GM03348 (cell line): Measurements from ENCODE around the gene LLGL2.
"Not testable (repeated sequence)": the region's sequence is repeated elsewhere in the genome, so short reads cannot be mapped to it uniquely, and the experiment has no call there.

Experiments
- DNase-seq: peaks from one replicate; pipeline ENCODE4 v3.0.0; 2012; ENCODE audit warnings: low spot score

Gene LLGL2

DNA sequence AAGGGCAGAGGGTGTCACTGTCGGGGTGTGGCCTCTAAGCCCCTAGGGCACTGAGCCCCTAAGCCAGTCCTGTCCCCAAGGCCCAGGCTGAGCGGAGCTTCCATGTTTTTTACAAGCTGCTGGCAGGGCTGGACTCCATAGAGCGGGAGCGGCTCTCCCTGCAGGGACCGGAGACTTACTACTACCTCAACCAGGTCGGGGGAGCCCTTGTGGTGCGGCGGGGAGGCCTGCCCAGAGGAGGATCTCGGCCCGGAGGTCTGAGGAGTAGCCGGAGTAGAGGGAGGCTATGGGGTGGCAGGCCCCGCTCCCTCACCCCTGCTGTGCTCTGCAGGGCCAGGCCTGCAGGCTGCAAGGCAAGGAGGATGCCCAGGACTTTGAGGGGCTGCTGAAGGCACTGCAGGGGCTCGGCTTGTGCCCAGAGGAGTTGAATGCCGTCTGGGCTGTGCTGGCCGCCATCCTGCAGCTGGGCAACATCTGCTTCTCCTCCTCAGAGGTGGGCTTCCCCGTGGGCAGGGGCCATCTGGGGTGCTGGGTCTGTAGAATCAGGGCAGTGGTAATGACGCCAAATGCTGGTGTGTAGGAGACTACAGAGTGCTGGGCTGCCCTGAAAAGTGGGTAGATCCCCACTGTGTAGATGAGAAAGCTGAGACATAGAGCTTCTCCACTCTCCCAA, 67.0 kb downstream of the LLGL2 start:
- DNase-seq = no peak

GRCh38 chr17:75593430-75593829, 67.9 kb downstream of the LLGL2 start:
- not testable (repeated sequence) for DNase-seq

DNA sequence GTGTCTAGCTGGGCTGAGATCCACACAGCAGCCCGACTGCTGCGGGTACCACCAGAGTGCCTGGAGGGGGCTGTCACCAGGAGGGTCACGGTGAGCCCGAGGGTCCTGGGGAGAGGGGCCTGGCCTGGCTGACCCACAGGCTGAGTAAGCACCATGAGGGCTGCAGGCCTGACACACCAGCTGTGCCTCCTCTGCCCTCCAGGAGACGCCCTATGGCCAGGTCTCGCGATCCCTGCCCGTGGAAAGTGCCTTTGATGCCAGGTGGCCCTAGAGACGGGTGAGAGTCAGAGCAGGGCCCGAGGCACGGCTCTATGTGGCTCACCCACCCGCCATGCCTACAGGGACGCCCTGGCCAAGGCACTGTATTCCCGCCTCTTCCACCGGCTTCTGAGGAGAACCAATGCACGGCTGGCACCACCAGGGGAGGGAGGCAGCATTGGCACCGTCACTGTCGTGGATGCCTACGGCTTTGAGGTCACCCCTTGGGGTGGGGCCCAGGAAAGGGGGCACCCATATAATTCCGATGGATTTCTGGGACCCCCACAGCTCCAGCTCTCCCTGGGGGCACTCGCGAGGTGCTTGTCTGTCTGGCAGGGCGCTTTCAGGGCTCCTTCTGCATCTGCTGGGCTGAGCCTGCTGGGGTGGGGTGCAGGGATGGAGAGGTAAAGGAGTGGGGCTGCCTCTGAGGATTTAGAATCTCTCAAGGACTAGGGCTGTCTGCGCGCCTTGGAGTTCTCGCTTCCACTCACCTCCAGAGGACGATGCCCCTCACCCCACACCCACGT, 69.2 kb downstream of the LLGL2 start:
- no peak for DNase-seq

- no peak for DNase-seq
These were observed 69.9 kb downstream of the LLGL2 start for GRCh38 chr17:75595284-75595919.

DNA sequence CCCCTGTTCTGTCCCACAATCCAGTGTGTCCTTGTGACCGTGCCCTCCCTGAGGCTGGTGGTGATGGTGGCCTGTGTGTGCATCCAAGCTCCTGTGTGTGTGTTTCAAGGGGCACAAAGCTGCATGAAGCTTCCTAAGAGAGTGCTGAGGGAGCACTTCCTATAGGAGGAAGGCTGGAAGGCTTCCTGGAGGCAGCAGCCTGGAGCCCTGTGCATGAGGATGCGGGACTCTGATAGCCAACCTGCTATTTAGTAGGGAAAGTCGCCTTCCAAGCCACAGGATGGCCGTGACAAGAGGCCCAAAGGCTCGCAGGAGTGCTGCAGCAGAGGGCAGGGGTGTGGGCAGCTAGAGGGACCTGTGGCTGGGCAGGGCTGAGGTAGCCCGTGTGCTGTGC, 70.4 kb downstream of the LLGL2 start:
- DNase-seq = no peak

GRCh38 chr17:75596320-75597087, 71.0 kb downstream of the LLGL2 start:
- no peak for DNase-seq

DNA sequence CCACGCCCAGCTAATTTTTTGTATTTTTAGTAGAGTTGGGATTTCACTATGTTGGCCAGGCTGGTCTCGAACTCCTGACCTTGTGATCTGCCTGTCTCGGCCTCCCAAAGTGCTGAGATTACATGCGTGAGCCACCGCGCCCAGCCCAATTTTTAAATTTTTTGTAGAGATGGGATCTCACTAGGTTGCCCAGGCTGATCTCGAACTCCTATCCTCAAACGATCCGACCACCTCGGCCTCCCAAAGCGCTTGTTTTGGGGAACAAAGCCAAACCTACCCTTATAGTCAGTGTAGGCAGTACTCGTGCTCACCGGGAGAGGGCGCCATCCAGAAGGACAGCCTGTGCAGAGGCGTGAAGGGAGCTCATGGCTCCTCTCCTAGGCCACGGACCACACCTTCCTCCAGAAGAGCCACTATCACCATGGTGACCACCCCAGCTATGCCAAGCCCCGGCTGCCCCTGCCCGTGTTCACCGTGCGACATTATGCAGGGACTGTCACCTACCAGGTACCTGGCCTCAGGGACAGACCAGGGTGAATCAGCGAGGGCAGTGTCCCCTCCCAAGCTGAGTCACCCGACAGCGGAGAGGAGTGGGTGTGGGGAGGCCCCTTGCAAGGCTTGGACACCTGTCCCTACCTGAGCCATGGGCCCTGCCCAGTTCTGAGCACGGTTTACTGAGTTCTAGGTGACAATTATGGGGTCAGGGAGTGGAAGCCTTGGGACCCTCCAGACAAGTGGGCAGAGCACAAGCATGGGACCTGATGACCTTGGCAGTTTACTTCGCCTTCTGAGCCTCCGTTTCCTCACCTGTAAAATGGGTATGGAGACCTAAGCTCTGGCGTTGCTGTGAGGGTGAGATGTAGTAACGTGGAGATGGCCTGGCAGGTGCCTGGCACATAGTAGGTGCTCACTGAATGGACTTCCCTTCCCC, 75.8 kb downstream of the LLGL2 start:
- peak; percentile 65 for DNase-seq

DNA sequence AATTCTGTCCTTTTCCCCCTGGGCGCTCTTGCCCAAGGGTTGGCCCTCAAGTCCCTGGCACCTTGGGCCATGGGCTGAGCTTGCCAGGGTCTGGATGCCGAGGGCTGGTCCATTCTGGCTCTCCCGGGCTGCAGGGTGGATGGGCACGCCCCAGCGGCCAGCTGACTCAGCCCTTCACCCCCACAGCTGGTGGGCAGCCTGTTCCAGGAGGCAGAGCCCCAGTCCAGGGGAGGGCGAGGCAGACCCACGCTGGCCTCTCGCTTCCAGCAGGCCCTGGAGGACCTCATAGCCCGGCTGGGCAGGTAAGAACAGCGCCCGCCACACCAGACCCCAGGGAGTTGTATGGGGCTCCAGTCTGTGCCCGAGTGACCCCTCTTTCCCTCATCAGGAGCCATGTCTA, 77.1 kb downstream of the LLGL2 start:
- DNase-seq = no peak

GRCh38 chr17:75603123-75603522, 77.6 kb downstream of the LLGL2 start:
- no peak for DNase-seq

DNA sequence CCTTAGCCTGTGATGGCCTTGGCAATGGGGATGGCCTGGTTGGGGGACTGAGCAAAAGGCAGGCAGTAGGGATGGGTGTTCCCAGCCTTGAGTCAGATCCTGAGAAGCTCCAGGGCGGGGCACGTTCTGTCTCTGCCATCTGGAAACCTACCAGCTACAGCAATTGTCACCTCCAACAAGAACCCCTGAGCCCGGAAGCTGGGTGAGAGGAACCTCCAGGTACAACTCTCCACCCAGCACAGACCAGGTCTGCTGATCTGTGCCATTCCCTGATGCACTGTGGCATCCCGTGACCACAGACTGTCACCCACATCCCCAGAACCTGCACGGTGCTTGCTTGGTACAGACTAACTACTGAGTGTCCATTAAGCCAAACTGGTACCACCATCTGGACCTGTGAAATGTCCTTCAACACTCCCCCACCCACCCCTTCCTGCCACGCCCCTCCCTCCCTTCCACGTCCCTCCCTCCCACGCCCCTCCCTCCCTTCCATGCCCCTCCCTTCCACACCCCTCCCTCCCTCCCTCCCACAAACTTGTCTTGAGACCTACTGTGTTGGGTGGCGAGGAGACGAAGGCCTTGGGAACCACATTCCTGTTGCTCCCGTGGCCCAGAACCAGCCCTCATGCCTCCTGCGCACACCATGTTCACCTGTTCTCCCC, 78.7 kb downstream of the LLGL2 start:
- peak; percentile 61 for DNase-seq

DNA sequence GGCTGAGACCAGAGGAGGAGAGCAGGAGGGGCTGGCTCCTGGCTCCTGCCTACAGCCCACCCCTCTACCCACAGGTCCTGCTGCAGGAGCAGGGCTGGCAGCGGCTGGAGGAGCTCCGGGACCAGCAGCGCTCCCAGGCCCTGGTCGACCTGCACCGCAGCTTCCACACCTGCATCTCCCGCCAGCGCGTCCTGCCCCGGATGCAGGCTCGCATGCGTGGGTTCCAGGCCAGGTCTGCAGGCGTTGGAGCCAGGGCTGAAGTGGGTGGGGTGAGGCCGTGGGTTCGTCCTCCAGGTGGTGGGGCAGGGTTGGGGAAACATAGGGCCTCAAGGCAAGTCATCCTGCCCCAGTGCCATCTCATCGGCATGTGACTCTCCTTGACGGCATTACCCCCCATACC, 80.3 kb downstream of the LLGL2 start:
- DNase-seq = no peak

DNA sequence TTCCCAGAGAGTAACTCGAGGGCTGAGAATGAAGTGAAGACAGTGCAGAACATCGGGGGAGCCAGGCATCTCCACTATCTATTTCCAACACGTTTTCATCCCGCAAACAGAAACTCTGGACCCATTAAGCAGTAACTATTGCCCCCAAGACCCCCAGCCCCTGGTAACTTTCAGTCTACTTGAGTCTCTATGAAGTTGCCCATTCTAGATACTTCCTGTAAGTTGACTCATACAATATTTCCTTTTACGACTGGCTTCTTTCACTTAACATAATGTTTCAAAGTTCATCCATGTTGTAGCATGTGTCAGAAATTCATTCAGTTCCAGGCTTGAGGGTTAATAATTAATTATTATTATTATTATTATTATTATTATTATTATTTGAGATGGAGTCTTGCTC, 81.6 kb downstream of the LLGL2 start:
- no peak for DNase-seq

DNA sequence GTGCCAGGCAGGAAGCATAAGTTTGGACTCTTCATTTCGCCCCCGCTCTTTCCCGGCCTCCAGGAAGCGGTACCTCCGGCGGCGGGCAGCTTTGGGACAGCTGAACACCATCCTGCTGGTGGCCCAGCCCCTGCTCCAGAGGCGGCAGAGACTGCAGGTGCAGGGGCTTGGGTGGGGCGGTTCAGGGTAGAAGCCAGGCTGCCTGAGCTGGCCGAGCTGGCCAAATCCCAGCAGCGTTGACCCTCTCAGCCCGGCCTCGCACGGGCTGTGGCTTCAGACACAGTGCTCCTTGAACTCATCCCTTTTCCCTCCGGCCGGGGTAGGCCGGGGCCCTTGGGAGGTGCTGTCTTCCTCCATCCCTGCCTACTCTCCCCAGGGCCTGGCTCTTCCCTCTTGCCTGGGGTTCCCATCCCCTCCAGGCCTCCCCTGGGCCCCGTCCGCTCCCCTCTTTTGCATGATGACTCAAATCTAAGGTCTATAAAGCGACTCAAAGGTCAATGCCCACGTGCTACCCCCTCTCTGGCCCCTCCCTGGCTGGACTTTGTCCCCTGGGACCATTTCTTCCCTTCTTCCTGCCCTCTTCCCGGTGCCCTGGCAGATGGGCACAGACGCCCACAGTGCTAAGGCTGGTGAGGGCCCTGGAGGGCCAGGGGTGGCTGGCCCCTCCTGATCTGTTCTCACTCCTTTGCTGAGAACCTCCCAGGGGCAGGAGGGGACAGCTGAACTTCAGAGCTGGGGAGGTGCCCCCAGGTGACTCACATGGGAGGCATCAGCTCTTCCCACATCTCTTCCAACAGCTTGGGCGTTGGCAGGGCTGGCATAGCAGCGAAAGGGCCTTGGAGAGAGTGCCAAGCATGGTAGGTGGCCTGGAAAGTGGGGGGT, 84.8 kb downstream of the LLGL2 start:
- DNase-seq = no peak

- DNase-seq = no peak
These were observed 86.4 kb downstream of the LLGL2 start for GRCh38 chr17:75611851-75612429.

DNA sequence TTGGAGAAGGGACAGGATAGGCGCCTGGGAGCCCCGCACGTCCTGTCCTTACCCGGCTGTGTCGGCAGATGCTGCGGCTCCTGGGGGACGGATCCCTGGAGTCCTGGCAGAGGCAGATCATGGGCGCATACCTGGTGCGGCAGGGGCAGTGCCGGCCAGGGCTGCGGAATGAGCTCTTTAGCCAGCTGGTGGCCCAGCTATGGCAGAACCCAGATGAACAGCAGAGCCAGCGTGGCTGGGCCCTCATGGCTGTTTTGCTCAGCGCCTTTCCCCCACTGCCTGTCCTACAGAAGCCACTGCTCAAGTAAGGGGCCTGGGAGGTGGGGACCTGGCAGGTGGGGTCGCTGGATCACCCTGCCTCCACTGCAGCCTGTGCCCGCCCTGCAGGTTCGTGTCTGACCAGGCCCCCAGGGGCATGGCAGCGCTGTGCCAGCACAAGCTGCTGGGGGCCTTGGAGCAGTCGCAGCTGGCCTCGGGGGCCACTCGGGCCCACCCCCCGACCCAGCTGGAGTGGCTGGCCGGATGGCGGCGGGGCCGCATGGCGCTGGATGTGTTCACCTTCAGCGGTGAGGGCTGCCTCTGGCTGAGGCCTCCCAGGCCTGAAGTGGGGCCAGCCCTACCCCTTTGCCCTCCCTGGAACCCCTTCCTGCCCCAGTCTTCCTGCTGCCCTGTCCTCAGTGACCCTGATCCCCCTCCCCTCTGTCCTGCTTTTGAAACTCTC, 87.6 kb downstream of the LLGL2 start:
- no peak for DNase-seq

- DNase-seq = no peak
These were observed 88.5 kb downstream of the LLGL2 start for GRCh38 chr17:75614006-75614405.

- DNase-seq = no peak
These were observed 89.2 kb downstream of the LLGL2 start for GRCh38 chr17:75614556-75615270.

DNA sequence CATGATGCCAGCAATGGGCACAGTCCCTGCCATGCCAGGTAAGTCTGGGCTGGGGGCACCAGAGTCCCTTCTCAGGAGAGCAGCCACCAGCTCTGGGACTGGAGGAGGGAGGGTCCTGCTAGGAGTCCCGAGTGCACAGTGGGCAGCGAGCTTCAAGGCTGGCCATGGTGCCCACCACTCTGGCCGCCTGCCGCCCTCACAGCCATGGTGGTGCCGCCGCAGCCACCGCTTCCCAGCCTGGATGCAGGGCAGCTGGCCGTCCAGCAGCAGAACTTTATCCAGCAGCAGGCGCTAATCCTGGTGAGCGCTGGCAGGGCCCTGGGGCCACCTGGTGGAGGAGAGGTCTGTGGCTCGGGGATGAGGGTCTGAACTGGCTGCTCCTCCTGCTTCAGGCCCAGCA, 89.8 kb downstream of the LLGL2 start:
- DNase-seq = no peak
